Epithelial cell of esophagus (primary cell): ENCODE measurements around the gene GALNS.

Experiments used
- DNase-seq: peaks from one replicate; pipeline ENCODE4 v3.0.0; 2010; ENCODE audit warnings: low read depth
- H3K4me3 ChIP-seq: 2 replicates; pipeline ENCODE4 v1.5.1; 2011; ENCODE audit warnings: mild to moderate bottlenecking, low read length, control low read depth
- TF ChIP-seq, protein P1 (sequence below): IDR thresholded peaks from 2 replicates; pipeline ENCODE4 v1.5.1; 2011; ENCODE audit warnings: low read depth, mild to moderate bottlenecking, low read length, control low read depth, inconsistent platforms; ENCODE audit not compliant: insufficient read depth; ENCODE audit errors: missing control alignments

GALNS gene

DNA sequence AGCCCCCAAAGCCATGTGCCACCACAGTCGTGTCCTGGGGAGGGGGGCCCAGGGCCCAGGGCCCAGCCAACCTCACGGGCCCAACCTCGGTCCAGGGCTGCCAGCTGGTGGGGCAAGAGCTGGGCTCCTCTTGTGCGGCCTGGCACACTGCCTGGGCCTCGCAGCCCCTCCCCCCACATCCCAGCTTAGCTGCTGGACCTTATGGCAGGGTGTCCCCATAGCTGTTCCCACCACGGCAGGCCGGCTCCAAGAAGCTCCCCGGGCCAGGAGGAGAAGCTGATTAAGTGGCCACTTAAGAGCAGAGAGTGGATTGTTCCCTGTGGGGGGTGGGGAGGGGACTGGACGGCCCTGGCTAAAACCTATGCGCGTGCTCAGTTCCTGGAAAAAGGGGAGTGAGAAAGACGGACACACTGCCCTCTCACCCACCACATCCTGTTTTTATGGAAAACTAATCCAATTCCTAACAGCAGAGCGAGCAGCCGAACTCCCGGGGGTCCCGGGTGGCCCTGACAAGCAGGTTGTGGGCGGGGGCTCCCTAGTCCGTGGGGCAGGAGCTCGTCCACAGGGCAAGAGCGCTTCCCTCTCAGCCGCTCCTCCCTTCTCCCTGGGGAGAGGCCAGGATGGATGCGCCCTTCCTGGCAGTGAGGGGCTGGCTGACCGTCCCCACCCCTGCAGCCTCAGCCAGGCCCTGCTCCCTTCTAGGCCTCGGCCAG, 88.5 kb downstream of the GALNS start:
- no peak for DNase-seq
- TF ChIP-seq, protein P1, sequence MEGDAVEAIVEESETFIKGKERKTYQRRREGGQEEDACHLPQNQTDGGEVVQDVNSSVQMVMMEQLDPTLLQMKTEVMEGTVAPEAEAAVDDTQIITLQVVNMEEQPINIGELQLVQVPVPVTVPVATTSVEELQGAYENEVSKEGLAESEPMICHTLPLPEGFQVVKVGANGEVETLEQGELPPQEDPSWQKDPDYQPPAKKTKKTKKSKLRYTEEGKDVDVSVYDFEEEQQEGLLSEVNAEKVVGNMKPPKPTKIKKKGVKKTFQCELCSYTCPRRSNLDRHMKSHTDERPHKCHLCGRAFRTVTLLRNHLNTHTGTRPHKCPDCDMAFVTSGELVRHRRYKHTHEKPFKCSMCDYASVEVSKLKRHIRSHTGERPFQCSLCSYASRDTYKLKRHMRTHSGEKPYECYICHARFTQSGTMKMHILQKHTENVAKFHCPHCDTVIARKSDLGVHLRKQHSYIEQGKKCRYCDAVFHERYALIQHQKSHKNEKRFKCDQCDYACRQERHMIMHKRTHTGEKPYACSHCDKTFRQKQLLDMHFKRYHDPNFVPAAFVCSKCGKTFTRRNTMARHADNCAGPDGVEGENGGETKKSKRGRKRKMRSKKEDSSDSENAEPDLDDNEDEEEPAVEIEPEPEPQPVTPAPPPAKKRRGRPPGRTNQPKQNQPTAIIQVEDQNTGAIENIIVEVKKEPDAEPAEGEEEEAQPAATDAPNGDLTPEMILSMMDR = no peak
- H3K4me3 ChIP-seq = no peak overlapping the region

DNA sequence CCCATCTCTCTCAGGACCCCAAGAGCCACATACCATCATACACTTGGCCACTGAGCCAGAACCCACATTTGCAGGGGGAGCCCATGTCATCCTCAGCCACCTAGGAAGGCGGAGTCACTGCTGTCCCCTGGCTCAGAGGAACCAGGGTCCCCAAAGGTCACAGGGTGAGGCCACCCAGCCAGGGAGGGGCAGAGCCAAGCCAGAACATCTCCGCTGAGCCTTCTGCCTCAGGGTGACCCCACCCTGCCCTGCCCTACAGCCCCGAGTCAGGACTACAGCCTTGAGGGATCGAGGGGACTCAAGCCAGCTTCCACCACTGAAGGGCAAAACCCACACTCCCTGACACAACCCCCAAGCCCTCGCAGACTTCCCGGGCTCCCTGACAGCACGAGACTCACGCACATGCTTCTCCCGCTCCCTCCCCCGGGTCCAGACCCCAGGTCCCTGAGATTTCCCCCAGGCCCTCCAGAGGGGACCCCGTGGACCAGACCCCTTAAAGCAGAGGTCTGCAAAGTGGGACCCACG, 89.1 kb downstream of the GALNS start:
- H3K4me3 ChIP-seq = no peak overlapping the region
- TF ChIP-seq, protein P1 = no peak
- DNase-seq = no peak

DNA sequence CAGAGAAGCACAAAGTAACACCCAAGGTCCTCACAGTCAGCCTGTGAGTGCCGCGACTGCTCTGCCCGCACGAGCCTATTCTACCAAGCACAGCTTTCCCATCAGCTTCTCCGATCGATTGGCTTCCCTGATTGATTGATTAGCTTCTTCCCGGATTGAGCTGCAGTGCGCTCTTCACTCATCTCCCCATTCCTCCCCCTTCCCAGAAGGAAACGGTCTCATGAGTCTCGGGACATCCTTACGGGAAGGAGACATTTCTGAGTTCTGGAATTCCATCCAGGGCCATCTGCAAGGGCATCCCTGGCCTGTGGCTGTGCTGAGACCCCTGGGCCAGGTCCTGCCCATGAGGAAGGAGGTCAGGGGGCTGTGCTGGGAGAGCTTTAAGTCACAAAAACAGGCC, 89.8 kb downstream of the GALNS start:
- H3K4me3 ChIP-seq = no peak overlapping the region
- TF ChIP-seq, protein P1 = no peak
- DNase-seq = no peak

DNA sequence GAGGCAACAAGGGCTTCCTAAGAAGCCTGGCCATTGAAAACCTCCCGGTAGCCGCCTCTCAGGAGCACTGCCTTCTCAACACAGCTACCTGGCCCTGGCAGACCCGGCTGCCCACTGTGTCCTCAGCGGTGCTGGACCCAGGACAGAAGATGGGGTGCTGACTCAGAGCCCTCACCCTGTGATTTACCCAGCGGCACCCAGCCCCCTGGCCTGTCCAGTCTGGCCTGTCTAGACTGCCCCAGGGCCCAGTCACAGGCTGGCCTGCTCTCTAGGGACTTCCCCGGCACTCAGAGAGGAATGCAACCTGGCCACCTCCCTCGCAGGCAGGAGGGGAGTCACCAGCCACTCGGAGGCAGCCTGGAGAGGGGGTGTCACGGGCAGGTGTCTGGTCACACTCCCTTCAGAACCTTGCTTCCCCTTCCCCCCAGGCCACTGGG, 91.8 kb downstream of the GALNS start:
- no peak overlapping the region for H3K4me3 ChIP-seq
- peak; percentile 86 for DNase-seq
- TF ChIP-seq, protein P1 = no peak

DNA sequence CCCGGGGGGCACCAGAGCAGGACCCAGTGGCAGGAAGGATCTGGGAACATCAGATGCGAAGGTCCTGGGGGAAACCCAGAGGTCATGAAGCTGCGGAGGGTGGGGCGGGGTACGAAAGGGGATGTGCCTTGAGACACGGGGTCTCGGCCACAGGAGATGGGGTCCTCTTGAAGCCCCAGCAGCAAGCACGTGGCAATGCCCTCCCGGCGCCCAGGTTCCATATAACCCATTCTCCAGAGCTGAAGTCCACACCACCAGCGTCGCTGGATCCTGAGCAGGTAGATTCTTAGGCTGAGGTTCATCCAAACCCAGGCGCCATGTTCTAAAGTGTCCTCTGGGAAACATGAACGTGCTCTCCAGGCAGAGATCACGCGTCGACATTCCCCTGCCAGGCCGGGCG, 92.7 kb downstream of the GALNS start:
- H3K4me3 ChIP-seq = no peak overlapping the region
- TF ChIP-seq, protein P1 = no peak
- no peak for DNase-seq
